Vagina (tissue), 2 donors: ENCODE measurements around the gene RARS1.

Experiments used
- POLR2A ChIP-seq, 2 donors: fragments of 450-650 bp; IDR thresholded peaks; one replicate each; pipeline ENCODE4 v1.6.1; 2017; ENCODE audit warnings: antibody characterized with exemption in 2 of 2, mild to moderate bottlenecking in 2 of 2, moderate library complexity in 2 of 2
- POLR2AphosphoS5 ChIP-seq, 2 donors: sonication (generic); formaldehyde crosslinking; IDR thresholded peaks; one replicate each; pipeline ENCODE4 v1.9.0; 2017; ENCODE audit warnings: antibody characterized with exemption in 2 of 2, mild to moderate bottlenecking in 2 of 2, low read depth in 1 of 2; ENCODE audit not compliant: insufficient read depth in 1 of 2
- TF ChIP-seq, protein P1 (sequence below), 3 experiments: fragments of 450-650 bp in 2 of 3; fragments of 200-600 bp in 1 of 3; sonication (generic) in 1 of 3; IDR thresholded peaks; one replicate each; pipeline ENCODE4 v1.5.1; 2017 to 2019; ENCODE audit warnings: antibody characterized with exemption in 3 of 3, mild to moderate bottlenecking in 2 of 3, moderate library complexity in 2 of 3

- TF ChIP-seq POLR2AphosphoS5 (IDR thresholded peaks at IDR 0.05; ENCODE audit: insufficient read depth in 1 of 2, low read depth in 1 of 2) (no peak), POLR2A (IDR thresholded peaks at IDR 0.05) (no peak)
- TF ChIP-seq, protein P1, sequence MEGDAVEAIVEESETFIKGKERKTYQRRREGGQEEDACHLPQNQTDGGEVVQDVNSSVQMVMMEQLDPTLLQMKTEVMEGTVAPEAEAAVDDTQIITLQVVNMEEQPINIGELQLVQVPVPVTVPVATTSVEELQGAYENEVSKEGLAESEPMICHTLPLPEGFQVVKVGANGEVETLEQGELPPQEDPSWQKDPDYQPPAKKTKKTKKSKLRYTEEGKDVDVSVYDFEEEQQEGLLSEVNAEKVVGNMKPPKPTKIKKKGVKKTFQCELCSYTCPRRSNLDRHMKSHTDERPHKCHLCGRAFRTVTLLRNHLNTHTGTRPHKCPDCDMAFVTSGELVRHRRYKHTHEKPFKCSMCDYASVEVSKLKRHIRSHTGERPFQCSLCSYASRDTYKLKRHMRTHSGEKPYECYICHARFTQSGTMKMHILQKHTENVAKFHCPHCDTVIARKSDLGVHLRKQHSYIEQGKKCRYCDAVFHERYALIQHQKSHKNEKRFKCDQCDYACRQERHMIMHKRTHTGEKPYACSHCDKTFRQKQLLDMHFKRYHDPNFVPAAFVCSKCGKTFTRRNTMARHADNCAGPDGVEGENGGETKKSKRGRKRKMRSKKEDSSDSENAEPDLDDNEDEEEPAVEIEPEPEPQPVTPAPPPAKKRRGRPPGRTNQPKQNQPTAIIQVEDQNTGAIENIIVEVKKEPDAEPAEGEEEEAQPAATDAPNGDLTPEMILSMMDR (IDR thresholded peaks at IDR 0.05): no peak
These were observed 77.7 kb downstream of the RARS1 start for GRCh38 chr5:168563959-168564358.
